ENCODE measurements around the gene ITGA4.
"Not testable (repeated sequence)": the region's sequence is repeated elsewhere in the genome, so short reads cannot be mapped to it uniquely, and the experiment has no call there.

Gene ITGA4

DNA sequence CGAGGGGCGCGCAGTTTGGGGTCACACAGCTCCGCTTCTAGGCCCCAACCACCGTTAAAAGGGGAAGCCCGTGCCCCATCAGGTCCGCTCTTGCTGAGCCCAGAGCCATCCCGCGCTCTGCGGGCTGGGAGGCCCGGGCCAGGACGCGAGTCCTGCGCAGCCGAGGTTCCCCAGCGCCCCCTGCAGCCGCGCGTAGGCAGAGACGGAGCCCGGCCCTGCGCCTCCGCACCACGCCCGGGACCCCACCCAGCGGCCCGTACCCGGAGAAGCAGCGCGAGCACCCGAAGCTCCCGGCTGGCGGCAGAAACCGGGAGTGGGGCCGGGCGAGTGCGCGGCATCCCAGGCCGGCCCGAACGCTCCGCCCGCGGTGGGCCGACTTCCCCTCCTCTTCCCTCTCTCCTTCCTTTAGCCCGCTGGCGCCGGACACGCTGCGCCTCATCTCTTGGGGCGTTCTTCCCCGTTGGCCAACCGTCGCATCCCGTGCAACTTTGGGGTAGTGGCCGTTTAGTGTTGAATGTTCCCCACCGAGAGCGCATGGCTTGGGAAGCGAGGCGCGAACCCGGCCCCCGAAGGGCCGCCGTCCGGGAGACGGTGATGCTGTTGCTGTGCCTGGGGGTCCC lies at the start of gene ITGA4:
Gene ITGA4, plus strand, starts transcription at position 266 of the 620 bp plus-strand sequence. Its CDS starts 269 bp downstream, at position 535.
- peak; percentile 86 for DNase-seq

- DNase-seq, result no peak
These were observed 48.3 kb upstream of the ITGA4 start for GRCh38 chr2:181408861-181409260.

GRCh38 chr2:181411105-181411849 lies 45.9 kb upstream of the ITGA4 start:
- DNase-seq, result peak; percentile 43

- DNase-seq, result no peak
These were observed 37.9 kb upstream of the ITGA4 start for GRCh38 chr2:181419129-181419855.

DNA sequence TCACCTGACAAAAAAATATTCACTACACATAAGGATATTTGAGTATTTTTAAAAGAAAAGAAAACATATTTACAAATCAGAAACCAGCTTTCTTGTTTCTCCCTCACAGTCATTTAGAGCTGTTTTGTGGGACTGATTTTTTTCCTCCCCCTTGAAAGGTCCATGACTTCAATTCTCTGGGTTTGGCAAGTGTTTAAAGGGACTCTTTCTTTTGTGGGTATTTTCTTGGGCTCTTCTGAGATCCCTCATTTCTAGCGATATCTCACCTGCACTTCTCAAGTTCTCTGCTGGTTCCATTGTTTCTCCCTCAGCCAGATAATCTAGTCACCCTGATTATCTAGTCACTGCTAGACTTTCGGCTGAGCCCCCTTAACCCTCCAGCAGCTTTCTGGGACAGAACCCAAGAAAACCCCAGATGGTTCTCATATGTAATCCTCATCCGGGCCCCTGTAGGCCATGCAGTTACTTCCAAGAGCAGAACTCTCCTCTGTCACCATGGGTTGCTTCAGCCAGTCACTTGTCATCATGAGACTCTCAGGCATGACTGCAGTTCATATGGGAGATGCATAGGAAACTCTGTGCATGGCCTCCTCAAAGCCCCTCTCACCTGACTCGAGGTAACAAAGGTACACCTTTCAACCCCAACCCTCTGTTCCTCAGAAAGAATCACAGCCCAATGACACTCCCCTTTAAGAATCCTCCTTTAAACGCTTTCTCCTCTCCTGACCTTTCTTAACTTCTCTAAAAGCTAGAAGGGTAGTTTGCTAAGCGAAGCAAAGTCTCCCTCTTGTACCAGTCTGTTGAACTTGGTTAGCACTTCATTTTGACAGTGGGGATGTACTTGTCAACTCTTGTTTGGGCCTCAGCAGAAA lies 36.7 kb upstream of the ITGA4 start:
- DNase-seq, result no peak

DNA sequence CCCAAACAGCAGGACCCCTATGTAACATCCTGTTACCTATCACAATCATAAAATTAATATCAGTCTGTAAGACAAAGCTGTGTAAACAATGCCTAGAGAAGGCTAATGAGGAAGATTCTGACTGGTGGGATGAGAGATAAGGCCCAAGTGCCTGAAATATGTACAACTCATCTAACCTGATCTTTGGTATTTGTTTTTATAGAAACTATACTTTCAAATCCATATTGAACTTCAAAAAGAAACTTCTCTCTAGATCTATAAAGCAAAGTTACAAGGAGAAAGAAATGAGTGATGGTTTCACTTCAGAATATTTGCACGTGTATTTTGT lies 36.1 kb upstream of the ITGA4 start:
- DNase-seq, result no peak

DNA sequence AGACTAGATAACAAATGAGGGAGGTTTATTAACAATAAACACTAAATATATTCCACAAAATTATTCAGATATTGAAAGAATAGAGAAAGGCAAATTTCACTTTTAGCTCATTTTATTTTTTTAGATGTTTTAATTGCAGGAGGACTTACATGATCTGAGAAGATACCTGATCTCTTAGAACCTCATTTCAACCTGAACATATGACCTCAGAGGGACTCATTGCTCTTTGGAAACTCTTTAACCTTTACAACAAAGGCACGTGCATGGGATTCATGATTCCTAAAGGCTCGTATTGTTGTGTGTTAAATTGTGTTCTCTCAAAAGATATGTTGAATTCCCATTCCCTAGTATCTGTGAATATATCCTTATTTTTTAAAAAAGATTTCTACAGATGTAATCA lies 35.7 kb upstream of the ITGA4 start:
- DNase-seq, result no peak

DNA sequence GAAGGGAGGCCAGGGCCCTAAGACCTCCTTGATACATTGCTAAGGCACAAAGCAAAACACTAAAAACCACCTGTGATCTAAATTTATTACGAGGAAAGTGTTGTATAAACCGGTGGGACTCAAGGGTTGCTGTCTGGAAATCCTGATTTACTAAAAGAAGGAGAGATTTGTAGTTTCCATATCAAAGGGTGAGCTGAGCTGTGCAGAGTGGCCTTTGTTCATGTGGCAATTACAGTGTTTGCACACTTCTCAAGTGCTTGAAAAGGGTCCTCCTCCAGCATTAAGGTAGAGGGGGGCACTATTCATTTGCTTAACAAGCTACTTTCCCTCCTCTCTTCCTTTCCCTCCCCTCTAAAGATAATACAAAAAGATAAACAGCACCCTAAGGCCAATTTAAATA lies 30.5 kb upstream of the ITGA4 start:
- no peak for DNase-seq

GRCh38 chr2:181430406-181431118 lies 26.6 kb upstream of the ITGA4 start:
- DNase-seq, result no peak

DNA sequence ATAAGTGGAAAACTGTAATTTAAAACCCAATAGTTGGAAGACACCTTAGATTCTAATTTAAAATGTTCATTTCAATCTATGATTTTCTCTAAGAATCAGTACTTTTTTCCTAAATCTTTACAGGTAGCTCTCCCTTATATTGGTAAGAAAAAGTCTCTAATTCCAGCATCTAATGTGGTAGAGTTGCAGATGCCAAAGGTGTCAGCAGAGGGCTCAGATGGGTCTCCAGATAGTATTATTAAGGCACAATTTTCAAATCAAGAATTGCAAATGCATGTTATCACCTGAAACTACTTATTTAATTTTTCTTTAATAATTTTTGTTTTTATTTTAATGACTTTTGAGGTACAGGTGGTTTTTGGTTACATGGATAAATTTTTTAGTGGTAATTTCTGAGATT lies 25.5 kb upstream of the ITGA4 start:
- no peak for DNase-seq

DNA sequence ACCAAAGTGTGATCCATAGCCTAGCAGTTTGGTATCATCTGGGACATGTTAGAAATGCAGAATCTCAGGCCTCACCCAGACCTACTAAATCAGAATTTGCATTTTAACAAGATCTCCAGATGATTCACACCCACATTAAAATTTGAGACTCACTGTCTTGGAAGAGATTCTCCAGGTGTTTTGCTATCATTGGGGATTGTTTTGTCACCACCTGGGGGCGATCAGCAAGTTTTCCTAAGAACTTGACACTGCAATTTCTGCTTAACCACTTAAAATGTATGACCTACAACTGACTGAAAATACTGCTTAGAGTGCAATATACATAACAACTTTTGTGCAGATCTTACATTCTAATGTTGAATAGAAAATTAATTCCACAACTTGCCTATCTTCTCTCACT lies 18.9 kb upstream of the ITGA4 start:
- no peak for DNase-seq

DNA sequence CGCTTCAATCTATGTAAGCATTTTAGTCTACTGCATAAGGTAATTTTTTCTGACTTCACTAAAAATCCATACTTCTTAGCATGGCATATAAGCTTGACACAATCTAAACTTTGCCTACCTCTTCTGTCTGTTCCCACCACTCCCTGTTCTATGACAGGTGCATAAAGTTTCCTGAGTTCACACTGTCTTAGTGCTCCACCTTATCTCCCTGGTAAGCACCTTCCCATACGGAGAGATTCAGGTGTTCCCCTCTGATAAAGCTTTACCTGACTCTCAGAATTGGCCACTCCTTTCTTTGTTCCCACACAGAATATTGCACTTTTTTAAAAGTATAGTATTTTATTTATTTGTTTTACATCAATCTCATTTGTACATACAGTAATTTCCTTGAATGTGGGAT lies 16.8 kb upstream of the ITGA4 start:
- DNase-seq, result no peak

- no peak for DNase-seq
These were observed 16.3 kb upstream of the ITGA4 start for GRCh38 chr2:181440919-181441318.

DNA sequence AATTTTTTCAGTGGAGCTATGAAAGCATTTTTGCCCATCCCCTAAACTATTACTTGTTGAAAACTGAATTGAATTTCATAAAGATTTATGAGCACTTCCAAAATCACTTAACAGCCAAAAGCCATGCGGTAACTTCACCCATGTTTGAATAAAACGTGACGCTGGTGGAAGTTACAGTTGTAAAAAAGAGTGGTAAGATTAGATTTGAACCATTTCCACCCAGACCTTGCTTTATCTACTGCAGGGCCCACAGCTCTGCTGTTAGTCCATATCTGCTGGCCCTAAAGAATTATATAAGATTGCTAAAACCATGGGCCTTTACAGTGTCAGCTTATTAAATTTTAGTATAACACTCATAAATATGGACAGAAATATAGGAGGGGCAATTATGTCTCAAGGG lies 15.5 kb upstream of the ITGA4 start:
- DNase-seq, result no peak

DNA sequence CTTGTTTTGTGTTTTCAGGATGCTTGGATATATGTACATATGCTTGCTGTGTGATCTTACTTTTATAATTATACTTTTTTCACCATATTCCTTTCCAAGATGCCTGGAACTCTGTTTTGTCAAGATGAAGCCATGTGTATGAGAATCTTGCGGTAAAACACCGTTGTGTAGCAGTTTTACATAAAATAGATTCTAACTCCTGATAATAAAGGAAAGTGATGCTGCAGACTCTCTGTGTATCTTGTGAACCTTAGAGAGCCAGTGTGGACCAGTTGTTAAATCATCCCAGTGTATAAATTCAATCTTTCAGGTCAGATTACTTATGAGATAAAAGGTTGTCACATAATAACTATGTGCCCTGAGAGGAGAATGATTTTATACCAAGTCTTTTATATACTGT lies 12.5 kb upstream of the ITGA4 start:
- no peak for DNase-seq

DNA sequence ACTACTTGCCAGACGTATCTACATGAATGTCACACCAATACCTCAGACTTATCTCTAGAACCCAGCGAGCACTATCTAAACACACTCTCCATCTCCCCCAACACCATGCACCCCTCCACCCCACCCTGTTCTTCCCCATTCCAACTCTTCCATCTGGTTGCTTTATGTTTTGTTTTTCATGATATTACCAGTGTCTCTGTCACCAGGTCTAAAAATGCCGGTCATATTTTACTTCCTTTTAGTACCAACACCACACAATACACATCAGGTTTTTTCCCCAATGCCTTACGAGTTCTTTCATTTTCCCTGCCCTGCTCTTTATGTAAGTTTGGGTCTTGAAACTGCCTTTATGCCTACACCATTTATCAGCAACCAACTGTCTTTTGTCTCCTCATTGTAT lies 10.2 kb upstream of the ITGA4 start:
- no peak for DNase-seq

DNA sequence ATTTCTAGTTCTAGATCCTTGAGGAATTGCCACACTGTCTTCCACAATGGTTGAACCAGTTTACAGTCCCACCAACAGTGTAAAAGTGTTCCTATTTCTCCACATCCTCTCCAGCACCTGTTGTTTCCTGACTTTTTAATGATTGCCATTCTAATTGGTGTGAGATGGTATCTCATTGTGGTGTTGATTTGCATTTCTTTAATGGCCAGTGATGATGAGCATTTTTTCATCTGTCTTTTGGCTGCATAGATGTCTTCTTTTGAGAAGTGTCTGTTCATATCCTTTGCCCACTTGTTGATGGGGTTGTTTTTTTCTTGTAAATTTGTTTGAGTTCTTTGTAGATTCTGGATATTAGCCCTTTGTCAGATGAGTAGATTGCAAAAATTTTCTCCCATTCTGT lies 7.9 kb upstream of the ITGA4 start:
- DNase-seq, result not testable (repeated sequence)

GRCh38 chr2:181454686-181455450 lies 2.3 kb upstream of the ITGA4 start:
- DNase-seq, result no peak

DNA sequence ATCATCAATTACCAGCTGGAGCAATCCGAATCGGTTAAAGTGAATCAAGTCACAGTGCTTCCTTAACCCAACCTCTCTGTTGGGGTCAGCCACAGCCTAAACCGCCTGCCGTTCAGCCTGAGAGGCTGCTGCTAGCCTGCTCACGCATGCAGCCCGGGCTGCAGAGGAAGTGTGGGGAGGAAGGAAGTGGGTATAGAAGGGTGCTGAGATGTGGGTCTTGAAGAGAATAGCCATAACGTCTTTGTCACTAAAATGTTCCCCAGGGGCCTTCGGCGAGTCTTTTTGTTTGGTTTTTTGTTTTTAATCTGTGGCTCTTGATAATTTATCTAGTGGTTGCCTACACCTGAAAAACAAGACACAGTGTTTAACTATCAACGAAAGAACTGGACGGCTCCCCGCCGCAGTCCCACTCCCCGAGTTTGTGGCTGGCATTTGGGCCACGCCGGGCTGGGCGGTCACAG lies 496 bp upstream of the ITGA4 start:
- peak; percentile 57 for DNase-seq

DNA sequence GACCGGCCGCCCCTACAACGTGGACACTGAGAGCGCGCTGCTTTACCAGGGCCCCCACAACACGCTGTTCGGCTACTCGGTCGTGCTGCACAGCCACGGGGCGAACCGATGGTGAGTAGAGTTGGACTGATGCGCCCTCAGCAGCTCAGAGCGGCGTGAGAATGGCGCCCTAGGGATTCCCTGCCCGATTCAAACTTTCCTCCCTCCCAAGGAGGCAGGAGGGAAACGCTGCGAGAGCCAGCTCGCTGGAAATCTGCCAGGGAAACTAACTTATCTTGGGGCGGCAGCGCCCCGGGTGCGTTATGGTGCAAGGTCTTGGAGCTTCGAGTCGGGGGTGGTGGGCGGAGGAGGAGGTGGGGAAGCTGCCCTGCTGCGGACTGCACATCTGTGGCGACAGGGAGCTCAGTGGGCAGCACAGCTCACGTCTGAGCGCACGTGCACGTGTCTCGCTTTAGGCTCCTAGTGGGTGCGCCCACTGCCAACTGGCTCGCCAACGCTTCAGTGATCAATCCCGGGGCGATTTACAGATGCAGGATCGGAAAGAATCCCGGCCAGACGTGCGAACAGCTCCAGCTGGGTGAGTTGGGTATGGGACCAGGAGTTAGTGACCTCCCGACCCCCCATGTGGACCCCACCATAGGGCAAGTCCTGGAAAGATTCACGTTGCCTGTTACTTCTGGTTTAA lies 697 bp downstream of the ITGA4 start:
- peak; percentile 53 for DNase-seq

DNA sequence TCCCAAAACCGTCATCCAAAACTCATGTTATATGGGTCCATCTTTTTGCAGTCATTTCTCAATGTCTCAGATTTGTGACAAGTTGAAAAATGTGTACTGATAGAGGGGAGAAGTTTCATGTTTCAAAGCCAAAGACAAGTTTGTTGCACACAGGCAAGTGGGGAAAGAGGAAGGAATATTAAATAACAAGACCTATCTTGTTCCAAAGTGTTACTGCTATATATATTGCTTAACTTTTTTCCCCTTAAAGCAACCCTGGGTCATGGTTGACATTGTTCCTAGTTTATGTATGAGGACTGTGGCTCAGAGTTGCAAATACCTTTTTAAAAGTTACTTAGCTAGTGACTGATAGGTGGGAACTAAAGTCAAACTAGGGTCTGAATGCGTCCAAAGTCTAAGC lies 1.7 kb downstream of the ITGA4 start:
- no peak for DNase-seq

Measured in left hindlimb (tissue), 1 donor.